GM21717 (cell line): ENCODE data around the gene DNAH8.
"Not testable (repeated sequence)": the region's sequence is repeated elsewhere in the genome, so short reads cannot be mapped to it uniquely, and the experiment has no call there.

Experiments
- ATAC-seq: cut with Tn5 transposase; IDR thresholded peaks from one replicate; pipeline ENCODE4 v1.9.1; 2021; ENCODE audit warnings: mild to moderate bottlenecking, moderate library complexity; ENCODE audit not compliant: unreplicated experiment

The DNAH8 gene

GRCh38 chr6:38836585-38836984, 121.5 kb downstream of the DNAH8 start:
- no peak for ATAC-seq

- no peak for ATAC-seq
Observed at GRCh38 chr6:38837101-38837500, 122.0 kb downstream of the DNAH8 start.

GRCh38 chr6:38843798-38844197, 128.7 kb downstream of the DNAH8 start:
- ATAC-seq, result no peak

GRCh38 chr6:38845931-38846330, 130.8 kb downstream of the DNAH8 start:
- no peak for ATAC-seq

GRCh38 chr6:38846361-38846760, 131.2 kb downstream of the DNAH8 start:
- no peak for ATAC-seq

GRCh38 chr6:38846844-38847243, 131.7 kb downstream of the DNAH8 start:
- no peak for ATAC-seq

- ATAC-seq, result no peak
Observed at GRCh38 chr6:38847497-38847896, 132.4 kb downstream of the DNAH8 start.

- no peak for ATAC-seq
Observed at GRCh38 chr6:38848760-38849159, 133.6 kb downstream of the DNAH8 start.

- ATAC-seq, result no peak
Observed at GRCh38 chr6:38852215-38852614, 137.1 kb downstream of the DNAH8 start.

- no peak for ATAC-seq
Observed at GRCh38 chr6:38853236-38853635, 138.1 kb downstream of the DNAH8 start.

- no peak for ATAC-seq
Observed at GRCh38 chr6:38856492-38856891, 141.4 kb downstream of the DNAH8 start.

GRCh38 chr6:38857815-38858214, 142.7 kb downstream of the DNAH8 start:
- ATAC-seq, result no peak

GRCh38 chr6:38860041-38860440, 144.9 kb downstream of the DNAH8 start:
- no peak for ATAC-seq

- ATAC-seq, result no peak
Observed at GRCh38 chr6:38861926-38862401, 146.9 kb downstream of the DNAH8 start.

GRCh38 chr6:38865521-38866174, 150.5 kb downstream of the DNAH8 start:
- no peak for ATAC-seq

- ATAC-seq, result no peak
Observed at GRCh38 chr6:38867726-38868125, 152.6 kb downstream of the DNAH8 start.

- ATAC-seq, result no peak
Observed at GRCh38 chr6:38871741-38872568, 156.8 kb downstream of the DNAH8 start.

GRCh38 chr6:38873001-38873400, 157.9 kb downstream of the DNAH8 start:
- no peak for ATAC-seq

GRCh38 chr6:38873816-38874215, 158.7 kb downstream of the DNAH8 start:
- ATAC-seq, result not testable (repeated sequence)

- ATAC-seq, result no peak
Observed at GRCh38 chr6:38876475-38876874, 161.4 kb downstream of the DNAH8 start.

- ATAC-seq, result no peak
Observed at GRCh38 chr6:38877721-38878120, 162.6 kb downstream of the DNAH8 start.

- no peak for ATAC-seq
Observed at GRCh38 chr6:38882157-38882556, 167.0 kb downstream of the DNAH8 start.
